Measurements from ENCODE around the gene CAPN5.

Gene CAPN5

DNA sequence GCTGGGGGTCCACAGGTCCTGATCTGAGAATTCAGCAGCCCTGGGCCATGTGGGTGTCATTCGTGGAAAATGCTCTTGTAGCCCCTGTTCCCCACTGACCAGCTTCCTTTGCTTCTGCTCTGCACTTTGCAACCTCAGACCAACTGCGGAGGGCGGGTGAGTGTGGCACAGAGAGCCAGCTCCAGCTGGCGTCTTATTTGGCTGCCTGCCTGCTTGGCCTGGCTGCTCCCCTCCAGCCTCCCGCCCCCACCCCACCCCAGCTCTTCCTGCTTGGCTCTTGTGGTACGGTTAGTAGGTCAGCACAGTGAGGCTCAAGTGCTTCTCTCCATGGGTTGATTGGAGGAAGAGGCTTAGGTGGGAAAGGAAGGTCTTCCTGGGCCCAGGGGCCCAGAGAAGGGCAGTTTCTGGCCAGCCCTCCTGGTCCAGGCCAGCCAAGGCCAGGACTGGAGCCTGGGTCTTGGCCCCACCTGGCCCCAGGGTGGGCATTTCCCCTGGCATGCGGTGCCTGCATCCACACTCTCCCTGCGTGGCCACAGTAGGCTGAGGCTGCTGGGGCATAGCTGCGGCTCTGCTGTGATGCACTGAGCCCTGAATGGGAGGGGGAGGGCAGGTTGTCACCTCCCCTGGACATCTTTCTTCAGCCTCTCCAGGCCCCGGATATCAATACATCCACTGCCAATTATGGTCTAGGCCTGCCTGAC, 87.8 kb downstream of the CAPN5 start:
- no peak for DNase-seq

DNA sequence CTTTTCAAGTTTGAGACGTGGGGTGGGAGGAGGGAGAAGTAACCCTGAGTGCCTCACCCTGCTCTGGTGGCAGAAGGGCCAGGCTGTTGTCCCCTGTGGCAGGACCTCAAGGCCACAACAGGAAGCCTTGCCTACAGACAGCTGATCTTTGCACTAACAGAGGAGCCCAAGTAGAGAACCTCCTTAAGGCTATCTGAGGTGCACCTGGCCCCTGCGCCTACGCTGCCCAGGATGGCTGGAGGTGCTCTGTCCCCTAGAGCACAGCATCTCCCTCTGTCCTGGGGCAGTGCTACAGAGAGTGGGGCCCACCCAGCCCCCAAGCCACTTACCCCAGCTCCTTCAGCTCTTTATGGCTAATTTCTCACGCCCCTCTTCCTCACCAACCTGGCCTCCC, 88.3 kb downstream of the CAPN5 start:
- no peak for DNase-seq

GRCh38 chr11:77155556-77156130, 88.9 kb downstream of the CAPN5 start:
- DNase-seq = no peak

DNA sequence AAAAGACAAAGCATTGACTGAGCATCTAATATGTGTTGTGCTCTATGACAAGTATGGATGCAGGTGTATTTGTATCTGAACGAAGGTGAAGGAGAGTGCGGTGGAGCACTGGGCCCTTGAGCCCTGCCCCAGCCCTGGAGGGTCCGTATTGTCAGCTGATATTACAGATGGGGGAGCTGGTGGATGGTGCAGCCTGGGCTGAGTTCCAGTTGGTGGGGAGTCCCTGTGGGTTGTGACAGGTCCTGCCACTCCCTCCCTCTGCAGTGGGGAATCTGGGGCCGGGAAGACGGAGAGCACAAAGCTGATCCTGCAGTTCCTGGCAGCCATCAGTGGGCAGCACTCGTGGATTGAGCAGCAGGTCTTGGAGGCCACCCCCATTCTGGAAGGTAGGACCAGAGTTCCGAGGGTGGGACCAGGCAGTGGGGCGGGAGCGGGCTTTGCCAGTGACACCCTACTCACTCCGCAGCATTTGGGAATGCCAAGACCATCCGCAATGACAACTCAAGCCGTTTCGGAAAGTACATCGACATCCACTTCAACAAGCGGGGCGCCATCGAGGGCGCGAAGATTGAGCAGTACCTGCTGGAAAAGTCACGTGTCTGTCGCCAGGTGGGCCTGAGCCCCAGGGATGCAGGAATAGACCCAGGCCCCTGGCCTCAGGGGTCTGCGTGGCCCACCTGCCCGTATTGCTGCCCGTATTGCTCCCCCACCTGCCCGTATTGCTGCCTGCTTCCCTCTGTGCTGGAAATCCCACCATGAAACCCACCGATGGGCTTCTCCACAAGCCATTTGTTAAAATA, 89.8 kb downstream of the CAPN5 start:
- no peak for DNase-seq

DNA sequence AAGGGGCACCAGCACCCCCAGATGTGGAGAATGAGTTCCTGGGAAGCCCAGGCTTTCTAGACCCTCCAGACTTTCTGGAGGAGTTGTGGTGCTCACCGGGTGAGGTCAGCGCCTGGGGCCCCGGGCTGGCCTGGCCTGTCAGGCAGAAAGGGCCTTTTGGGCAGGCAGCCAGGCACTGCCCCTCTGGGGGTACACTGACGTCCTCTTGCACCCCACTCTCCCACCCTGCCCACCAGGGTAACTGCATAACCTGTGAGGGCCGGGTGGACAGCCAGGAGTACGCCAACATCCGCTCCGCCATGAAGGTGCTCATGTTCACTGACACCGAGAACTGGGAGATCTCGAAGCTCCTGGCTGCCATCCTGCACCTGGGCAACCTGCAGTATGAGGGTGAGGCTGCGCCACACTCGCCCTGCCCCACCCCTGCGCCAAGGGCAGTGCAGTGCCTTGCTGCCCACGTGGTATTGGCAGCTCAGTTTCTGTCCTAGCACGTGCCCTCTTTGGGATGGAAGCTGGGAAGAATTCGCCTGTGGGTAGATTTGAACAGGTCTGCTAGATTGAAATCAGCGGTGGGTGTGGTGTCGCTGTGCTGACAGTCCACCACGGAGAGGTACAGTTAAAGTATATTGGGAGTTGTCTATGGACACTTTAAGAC, 91.4 kb downstream of the CAPN5 start:
- no peak for DNase-seq

DNA sequence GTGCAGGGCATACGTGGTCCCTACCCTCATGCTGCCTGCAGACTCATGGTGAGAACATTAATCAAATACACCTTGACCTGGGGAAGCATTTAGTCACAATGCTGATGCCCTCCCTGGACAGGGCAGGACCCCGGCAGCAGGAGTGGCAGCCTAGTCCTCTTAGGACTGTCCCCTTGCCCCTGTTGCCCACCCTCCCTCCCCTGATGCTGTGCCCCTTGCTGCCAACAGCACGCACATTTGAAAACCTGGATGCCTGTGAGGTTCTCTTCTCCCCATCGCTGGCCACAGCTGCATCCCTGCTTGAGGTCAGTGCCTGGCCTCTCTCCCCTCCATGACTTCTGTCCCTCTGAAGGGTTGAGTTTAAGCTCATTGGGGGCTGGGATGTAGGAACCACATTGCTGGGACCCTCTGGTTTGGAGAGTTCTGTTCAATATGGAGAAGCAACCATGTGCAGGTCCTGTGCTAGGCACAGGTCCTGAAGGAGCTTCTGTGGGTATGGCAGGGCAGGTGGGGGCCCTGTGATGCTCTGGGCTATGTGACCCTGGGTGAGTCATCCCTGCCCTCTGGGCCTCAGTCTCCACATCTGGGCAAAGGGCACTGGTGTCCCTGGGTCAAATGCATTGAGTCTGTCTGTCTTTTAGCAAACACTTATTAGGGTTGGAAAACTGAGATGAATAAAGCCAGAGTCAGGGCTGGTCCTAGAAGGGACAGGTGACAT, 92.6 kb downstream of the CAPN5 start:
- DNase-seq = no peak

DNA sequence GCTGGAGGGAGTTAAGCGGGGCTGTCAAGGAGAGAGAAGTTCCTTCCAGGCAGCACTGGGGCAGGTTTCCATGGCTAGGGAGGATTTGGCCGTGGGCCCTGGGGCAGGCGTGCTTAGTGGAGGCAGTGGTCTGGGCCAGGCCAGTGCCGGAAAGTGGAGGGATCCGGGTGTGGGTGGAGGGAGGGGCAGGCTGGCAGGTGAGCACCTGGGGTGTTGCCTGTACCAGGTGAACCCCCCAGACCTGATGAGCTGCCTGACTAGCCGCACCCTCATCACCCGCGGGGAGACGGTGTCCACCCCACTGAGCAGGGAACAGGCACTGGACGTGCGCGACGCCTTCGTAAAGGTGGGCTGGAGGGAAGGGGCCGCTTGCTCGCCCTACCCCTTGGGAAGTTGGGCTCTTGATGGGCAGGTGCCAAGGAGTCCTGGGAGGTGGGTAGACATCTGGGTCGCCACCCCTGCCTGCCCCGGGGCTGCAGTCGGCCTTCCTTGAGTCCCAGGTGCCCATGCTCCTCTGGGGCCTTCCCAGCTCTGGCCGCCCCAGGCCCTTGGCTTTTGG, 93.2 kb downstream of the CAPN5 start:
- no peak for DNase-seq

- no peak for DNase-seq
Measured at GRCh38 chr11:77163271-77163670, 96.5 kb downstream of the CAPN5 start.

GRCh38 chr11:77165066-77165465, 98.3 kb downstream of the CAPN5 start:
- DNase-seq = no peak

DNA sequence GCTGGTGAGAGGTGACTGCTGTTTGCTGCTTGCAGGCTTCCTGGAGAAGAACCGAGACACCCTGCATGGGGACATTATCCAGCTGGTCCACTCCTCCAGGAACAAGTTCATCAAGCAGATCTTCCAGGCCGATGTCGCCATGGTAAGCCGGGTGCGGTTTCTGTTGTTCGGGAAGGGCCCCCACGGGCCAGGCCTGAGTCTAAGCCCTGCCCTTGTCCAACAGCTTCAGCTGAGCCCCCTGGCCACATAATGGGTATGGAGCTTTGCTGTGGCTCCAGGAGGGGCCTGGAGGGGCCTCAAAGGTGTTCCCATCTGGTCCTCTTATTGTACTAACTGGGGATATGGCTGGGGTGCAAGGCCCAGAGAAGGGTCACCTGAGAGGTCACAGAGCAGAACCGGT, 99.2 kb downstream of the CAPN5 start:
- no peak for DNase-seq

DNA sequence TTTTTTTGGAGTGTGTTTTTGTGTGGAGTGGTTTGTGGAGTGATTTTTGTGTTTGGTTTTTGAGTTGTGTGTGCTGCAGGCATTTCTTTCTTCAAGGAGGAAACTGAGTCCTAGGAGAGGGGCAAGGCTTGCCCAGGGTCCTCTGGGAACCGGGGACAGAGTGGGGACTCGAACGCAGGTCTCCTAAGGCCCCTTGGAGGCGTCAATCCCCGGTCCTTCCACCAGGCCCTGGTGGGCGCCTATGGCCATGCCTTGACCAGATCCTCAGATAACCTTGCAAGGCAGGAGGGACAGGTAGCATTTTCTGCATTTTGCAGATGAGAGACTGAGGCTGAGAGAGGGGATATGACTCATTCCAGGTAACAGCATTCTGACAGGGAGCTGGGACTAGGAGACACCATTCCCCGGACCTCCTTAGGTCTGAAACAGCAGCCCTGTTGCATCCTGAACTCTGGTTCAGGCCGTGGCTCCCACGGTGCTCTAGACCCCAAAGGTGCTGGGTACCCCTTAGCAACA, 100.4 kb downstream of the CAPN5 start:
- no peak for DNase-seq

DNA sequence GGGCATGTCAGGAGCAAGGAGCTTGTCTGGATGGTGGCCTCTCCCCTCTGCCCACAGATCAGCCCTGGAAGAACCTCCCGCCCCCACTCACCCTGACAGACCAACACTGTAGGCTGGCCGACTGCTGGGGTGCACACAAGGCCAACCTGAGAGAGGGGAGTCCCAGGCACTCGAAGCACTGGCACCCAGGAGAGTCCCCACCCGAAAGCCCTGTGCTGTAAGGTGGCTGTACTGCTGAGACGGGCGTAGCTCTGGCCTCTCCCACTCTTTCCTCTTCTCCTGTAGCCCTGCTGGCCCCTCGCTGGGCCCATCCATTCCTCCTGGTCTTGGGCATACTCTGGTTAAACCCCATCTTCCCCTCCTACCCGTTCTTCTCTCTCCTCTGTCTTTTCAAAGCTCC, 101.0 kb downstream of the CAPN5 start:
- DNase-seq = no peak

GRCh38 chr11:77170107-77170506, 103.3 kb downstream of the CAPN5 start:
- no peak for DNase-seq

DNA sequence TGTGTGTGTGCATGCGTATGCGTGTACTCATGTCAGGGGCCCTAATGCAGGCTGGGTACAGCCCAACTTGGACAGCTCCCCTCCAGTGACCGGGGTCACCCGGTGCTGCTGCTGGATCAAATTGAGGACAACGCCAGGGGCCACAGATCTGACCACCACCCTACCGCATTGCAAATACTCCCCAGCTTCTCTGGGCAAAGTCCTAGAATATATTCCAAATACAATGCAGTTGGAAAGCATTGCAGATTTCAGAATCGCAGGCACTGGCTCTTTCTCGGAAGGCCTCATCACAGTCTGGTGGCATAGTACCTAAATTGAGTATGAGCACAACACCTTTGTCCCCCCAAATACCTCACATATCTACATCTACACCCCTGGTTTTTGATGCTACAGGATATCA, 104.5 kb downstream of the CAPN5 start:
- no peak for DNase-seq

DNA sequence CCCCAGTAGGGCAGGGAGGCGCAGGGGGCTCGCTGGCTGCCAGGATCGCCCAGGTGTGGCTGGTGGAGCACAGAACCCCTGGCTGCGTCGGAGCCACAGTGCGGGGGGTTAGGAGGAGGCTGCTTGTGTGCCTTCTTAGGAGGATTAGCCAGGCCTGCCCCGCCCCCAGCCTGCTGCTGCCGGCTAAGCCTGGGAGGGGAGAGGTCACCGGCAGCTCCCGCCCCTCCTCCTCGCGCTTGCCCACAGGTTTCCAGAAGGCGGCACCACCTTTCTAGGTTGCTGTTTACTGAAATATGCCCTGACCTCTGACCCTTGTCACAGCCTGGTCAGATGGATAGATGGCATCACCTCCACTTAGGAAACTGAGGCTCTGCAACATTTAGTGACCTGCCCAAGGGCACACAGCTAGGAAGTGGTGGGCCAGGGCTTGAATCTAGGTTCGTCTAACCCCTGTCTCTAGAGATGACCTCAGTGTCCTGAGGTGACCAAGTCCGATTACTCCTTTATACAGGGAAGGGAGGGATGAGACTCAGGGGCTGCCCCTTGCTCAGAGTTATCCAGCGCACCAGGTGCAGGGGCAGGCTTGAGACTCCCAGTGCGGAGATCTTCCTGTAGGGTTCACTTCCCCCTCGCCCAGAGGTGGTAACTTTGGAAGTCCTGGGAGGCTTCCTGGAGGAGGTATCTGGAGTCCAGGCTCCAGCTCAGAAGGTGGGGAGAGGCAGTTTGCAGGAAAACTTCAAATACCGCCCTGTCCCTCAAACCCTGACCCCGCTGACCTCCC, 105.3 kb downstream of the CAPN5 start:
- DNase-seq = no peak

DNA sequence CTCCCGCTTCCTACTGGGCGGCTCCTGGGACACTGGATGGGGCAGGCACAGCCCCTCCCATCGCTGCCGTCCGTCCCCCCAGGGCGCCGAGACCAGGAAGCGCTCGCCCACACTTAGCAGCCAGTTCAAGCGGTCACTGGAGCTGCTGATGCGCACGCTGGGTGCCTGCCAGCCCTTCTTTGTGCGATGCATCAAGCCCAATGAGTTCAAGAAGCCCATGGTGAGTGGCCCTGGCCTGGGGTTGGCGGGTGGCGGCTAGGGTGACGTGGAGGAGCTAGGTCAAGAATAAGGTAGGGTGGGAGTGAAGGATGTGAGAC, 105.9 kb downstream of the CAPN5 start:
- no peak for DNase-seq

DNA sequence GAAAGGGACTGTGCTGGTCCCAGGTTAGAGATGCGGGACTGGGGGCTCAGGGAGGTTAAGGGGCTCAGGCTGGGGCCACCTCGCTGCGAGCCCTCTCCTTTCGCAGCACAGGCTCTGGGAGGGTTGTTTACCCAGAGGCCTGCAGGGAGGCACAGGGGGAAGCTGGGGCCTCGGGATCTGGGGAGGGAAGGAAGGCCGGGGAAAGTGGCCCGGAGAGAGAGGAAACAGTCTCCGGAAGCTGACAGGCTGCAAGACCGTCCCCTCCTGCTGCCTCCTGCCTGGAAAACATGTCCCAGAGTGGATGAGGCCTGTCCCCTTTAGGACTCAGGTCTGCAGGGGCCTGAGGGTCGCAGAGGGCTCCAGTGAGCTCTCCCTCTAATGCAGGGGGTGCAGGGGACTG, 106.7 kb downstream of the CAPN5 start:
- DNase-seq = no peak

- no peak for DNase-seq
Measured at GRCh38 chr11:77174559-77174958, 107.8 kb downstream of the CAPN5 start.

DNA sequence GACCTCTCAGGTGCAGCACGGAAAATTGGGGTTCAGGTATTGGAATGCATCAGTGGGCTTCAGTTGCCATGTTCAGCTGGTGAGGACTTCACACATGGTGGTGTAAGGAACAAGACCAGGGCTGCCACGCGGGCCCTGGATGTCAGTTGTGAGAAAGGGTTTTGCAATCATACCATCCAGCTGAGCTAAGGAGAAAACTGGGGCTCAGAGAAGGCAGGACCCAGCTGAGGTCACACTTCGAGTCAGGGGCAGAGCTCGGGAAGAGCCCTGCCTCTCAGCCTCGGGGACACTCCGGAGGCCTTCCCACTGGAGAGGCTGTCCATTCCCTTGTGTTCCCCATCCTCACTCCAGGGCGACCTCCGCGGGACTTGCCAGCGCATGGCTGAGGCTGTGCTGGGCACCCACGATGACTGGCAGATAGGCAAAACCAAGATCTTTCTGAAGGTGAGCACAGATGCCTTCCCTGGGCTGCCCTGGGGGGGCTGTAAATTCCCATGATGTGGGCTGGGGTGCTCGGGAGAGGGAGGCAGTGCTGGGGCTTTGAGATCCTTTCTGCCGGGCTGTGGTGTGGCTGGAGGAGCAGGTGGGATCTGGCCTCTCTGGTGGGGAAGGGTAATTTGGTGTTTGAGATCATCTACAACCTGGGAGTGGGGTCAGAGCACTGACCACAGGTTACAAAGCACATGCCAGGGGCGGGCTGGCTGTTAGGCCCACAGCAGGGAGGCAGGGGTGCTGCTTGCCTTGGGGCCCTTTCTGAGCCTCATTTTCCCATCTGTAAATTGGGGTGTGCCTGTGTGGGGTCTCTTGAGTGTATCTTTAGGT, 108.5 kb downstream of the CAPN5 start:
- DNase-seq = no peak
